Endothelial cell of umbilical vein (primary cell): ENCODE measurements around the gene OVOL3.

ENCODE experiments used
- EZH2 ChIP-seq: IDR thresholded peaks from 2 replicates; pipeline ENCODE4 v1.6.1; 2012; ENCODE audit warnings: borderline replicate concordance, low read depth, mild to moderate bottlenecking, moderate library complexity, low read length, inconsistent platforms; ENCODE audit not compliant: severe bottlenecking
- FOS ChIP-seq: IDR thresholded peaks from 2 replicates; pipeline ENCODE4 v1.6.1; 2011; ENCODE audit warnings: mild to moderate bottlenecking, low read length, moderate library complexity, borderline replicate concordance; ENCODE audit not compliant: insufficient read depth
- GATA2 ChIP-seq: IDR thresholded peaks from 2 replicates; pipeline ENCODE4 v1.7.0; 2011; ENCODE audit warnings: low read depth, mild to moderate bottlenecking, moderate library complexity, mixed read lengths, low read length; ENCODE audit not compliant: insufficient read length, insufficient read depth
- JUN ChIP-seq: IDR thresholded peaks from 2 replicates; pipeline ENCODE4 v1.6.1; 2011; ENCODE audit warnings: borderline replicate concordance, low read depth; ENCODE audit not compliant: insufficient read length, insufficient read depth
- MYC ChIP-seq: IDR thresholded peaks from one replicate; pipeline ENCODE4 v1.6.1; 2011; ENCODE audit warnings: mild to moderate bottlenecking, low read depth, low read length
- POLR2A ChIP-seq: IDR thresholded peaks from 2 replicates; pipeline ENCODE4 v1.6.1; 2012; ENCODE audit warnings: low read depth, mild to moderate bottlenecking, control low read depth, low read length
- POLR2AphosphoS5 ChIP-seq: IDR thresholded peaks from 2 replicates; pipeline ENCODE4 v1.6.1; 2012; ENCODE audit warnings: low read depth, mild to moderate bottlenecking, control low read depth, low read length, moderate library complexity; ENCODE audit not compliant: insufficient read depth
- TF ChIP-seq, protein P1 (sequence below): IDR thresholded peaks from 2 replicates; pipeline ENCODE4 v1.6.1; 2011; ENCODE audit not compliant: insufficient read depth, insufficient read length
- TF ChIP-seq, protein P2 (sequence below), 2 donors: IDR thresholded peaks; 1 replicate in 1 of 2; 2 replicates in 1 of 2; pipeline ENCODE4 v1.5.1; 2011; ENCODE audit warnings: low read length in 2 of 2, mild to moderate bottlenecking in 2 of 2, moderate library complexity in 2 of 2, control low read depth in 1 of 2, inconsistent platforms in 1 of 2, low read depth in 1 of 2; ENCODE audit not compliant: insufficient read depth in 1 of 2; ENCODE audit errors: extremely low read depth in 1 of 2

DNA sequence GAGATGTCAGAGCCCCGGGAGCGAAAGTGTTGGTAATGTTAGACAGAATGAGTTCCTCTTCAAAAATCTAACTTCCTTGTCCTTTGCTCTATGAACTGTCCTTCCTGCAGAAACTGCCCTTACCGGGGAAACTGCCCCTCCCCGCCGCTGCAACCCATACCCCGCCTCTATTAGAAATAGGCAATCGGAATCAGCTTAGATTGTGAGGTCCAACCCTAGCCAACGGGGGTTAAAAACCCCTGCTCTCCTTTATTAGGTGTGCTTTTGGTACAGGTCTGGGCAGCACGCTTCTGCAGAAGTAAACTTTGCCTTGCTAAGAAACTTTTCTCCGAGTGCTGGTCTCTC is 17.4 kb downstream of the OVOL3 start:
- TF ChIP-seq POLR2AphosphoS5 (no peak), POLR2A (no peak), EZH2 (no peak), GATA2 (no peak), MYC (no peak), FOS (no peak), JUN (no peak)
- TF ChIP-seq, protein P1, sequence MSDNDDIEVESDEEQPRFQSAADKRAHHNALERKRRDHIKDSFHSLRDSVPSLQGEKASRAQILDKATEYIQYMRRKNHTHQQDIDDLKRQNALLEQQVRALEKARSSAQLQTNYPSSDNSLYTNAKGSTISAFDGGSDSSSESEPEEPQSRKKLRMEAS = no peak
- TF ChIP-seq, protein P2, sequence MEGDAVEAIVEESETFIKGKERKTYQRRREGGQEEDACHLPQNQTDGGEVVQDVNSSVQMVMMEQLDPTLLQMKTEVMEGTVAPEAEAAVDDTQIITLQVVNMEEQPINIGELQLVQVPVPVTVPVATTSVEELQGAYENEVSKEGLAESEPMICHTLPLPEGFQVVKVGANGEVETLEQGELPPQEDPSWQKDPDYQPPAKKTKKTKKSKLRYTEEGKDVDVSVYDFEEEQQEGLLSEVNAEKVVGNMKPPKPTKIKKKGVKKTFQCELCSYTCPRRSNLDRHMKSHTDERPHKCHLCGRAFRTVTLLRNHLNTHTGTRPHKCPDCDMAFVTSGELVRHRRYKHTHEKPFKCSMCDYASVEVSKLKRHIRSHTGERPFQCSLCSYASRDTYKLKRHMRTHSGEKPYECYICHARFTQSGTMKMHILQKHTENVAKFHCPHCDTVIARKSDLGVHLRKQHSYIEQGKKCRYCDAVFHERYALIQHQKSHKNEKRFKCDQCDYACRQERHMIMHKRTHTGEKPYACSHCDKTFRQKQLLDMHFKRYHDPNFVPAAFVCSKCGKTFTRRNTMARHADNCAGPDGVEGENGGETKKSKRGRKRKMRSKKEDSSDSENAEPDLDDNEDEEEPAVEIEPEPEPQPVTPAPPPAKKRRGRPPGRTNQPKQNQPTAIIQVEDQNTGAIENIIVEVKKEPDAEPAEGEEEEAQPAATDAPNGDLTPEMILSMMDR (IDR thresholded peaks at IDR 0.05; ENCODE audit: extremely low read depth in 1 of 2, insufficient read depth in 1 of 2, low read depth in 1 of 2, low read length in 2 of 2) = no peak
